ENCODE results near the gene CIAO2B.
"Not testable (repeated sequence)": the region's sequence is repeated elsewhere in the genome, so short reads cannot be mapped to it uniquely, and the experiment has no call there.

- not testable (repeated sequence) for TF ChIP-seq CTCF (conservative IDR thresholded peaks at IDR 0.05; ENCODE audit: low read length); EZH2phosphoT487 (IDR thresholded peaks at IDR 0.05; ENCODE audit: borderline replicate concordance)
Observed at GRCh38 chr16:66896682-66897081, 37.5 kb downstream of the CIAO2B start.
